Thyroid gland (tissue), 4 donors: ENCODE measurements around the gene SNW1.

Experiments used
- POLR2A ChIP-seq, 2 donors: fragments of 450-650 bp; IDR thresholded peaks; one replicate each; pipeline ENCODE4 v1.6.1; 2017; ENCODE audit warnings: antibody characterized with exemption in 2 of 2, mild to moderate bottlenecking in 2 of 2, moderate library complexity in 1 of 2
- TF ChIP-seq, protein P1 (sequence below), 6 experiments: fragments of 200-600 bp in 3 of 6; fragments of 450-650 bp in 3 of 6; sonication (generic) in 3 of 6; IDR thresholded peaks; one replicate each; pipeline ENCODE4 v1.5.1; 2016 to 2019; ENCODE audit warnings: antibody characterized with exemption in 6 of 6, mild to moderate bottlenecking in 2 of 6, inconsistent platforms in 1 of 6, moderate library complexity in 1 of 6

GRCh38 chr14:77730976-77731497, 29.9 kb downstream of the SNW1 start:
- TF ChIP-seq POLR2A (IDR thresholded peaks at IDR 0.05) = no peak
- TF ChIP-seq, protein P1, sequence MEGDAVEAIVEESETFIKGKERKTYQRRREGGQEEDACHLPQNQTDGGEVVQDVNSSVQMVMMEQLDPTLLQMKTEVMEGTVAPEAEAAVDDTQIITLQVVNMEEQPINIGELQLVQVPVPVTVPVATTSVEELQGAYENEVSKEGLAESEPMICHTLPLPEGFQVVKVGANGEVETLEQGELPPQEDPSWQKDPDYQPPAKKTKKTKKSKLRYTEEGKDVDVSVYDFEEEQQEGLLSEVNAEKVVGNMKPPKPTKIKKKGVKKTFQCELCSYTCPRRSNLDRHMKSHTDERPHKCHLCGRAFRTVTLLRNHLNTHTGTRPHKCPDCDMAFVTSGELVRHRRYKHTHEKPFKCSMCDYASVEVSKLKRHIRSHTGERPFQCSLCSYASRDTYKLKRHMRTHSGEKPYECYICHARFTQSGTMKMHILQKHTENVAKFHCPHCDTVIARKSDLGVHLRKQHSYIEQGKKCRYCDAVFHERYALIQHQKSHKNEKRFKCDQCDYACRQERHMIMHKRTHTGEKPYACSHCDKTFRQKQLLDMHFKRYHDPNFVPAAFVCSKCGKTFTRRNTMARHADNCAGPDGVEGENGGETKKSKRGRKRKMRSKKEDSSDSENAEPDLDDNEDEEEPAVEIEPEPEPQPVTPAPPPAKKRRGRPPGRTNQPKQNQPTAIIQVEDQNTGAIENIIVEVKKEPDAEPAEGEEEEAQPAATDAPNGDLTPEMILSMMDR (IDR thresholded peaks at IDR 0.05) = no peak
